ENCODE measurements around the gene MED12. TPM values are rescaled to one million over a fixed set of nuclear protein-coding genes. Genes with fewer than 3 reads are reported as not detected.
A peak's percentile ranks its signal among the peaks of the same experiment; 100 is the strongest.
"Not testable (repeated sequence)": the region's sequence is repeated elsewhere in the genome, so short reads cannot be mapped to it uniquely, and the experiment has no call there.

Gene MED12
- polyA plus RNA-seq, 1 donor, result 52.5 TPM

GRCh38 chrX:71164071-71164470, 45.7 kb downstream of the MED12 start:
- no peak for DNase-seq

GRCh38 chrX:71166461-71166860, 48.1 kb downstream of the MED12 start:
- DNase-seq, result no peak

- no peak for DNase-seq
Observed at GRCh38 chrX:71167031-71167781, 48.8 kb downstream of the MED12 start.

GRCh38 chrX:71168134-71168533, 49.7 kb downstream of the MED12 start:
- DNase-seq, result no peak

- DNase-seq, result no peak
Observed at GRCh38 chrX:71169586-71169985, 51.2 kb downstream of the MED12 start.

- DNase-seq, result no peak
Observed at GRCh38 chrX:71170660-71171059, 52.3 kb downstream of the MED12 start.

GRCh38 chrX:71171110-71171801, 52.9 kb downstream of the MED12 start:
- DNase-seq, result no peak

- DNase-seq, result no peak
Observed at GRCh38 chrX:71173440-71173839, 55.0 kb downstream of the MED12 start.

GRCh38 chrX:71174795-71175194, 56.4 kb downstream of the MED12 start:
- no peak for DNase-seq

GRCh38 chrX:71175531-71175930, 57.1 kb downstream of the MED12 start:
- no peak for DNase-seq

- DNase-seq, result no peak
Observed at GRCh38 chrX:71177327-71177726, 58.9 kb downstream of the MED12 start.

GRCh38 chrX:71178908-71179307, 60.5 kb downstream of the MED12 start:
- peak; percentile 62 for DNase-seq

GRCh38 chrX:71180579-71181265, 62.3 kb downstream of the MED12 start:
- not testable (repeated sequence) for DNase-seq

- no peak for DNase-seq
Observed at GRCh38 chrX:71181558-71181909, 63.1 kb downstream of the MED12 start.

- DNase-seq, result peak; percentile 90
Observed at GRCh38 chrX:71181910-71182799, 63.8 kb downstream of the MED12 start.

GRCh38 chrX:71182871-71183270, 64.5 kb downstream of the MED12 start:
- DNase-seq, result no peak

- peak; percentile 26 for DNase-seq
Observed at GRCh38 chrX:71183341-71183740, 64.9 kb downstream of the MED12 start.

GRCh38 chrX:71184092-71184491, 65.7 kb downstream of the MED12 start:
- no peak for DNase-seq

- DNase-seq, result no peak
Observed at GRCh38 chrX:71184803-71185495, 66.6 kb downstream of the MED12 start.

GRCh38 chrX:71191248-71191647, 72.9 kb downstream of the MED12 start:
- no peak for DNase-seq
